Fibroblast of the aortic adventitia (primary cell): ENCODE measurements around the gene TEX261. TPM values are rescaled to one million over a fixed set of nuclear protein-coding genes. Genes with fewer than 3 reads are reported as not detected.

Experiments
- DNase-seq: peaks from one replicate; pipeline ENCODE4 v3.0.0-alpha.2; 2010; ENCODE audit warnings: low read depth
- H3K4me3 ChIP-seq: 2 replicates; pipeline ENCODE4 v1.5.1; 2011; ENCODE audit warnings: low read depth, mild to moderate bottlenecking, control low read depth, low read length, moderate library complexity
- total RNA-seq: library from RNA; depleted of rRNA; stranded (reverse); fragments of >200 nt; gene quantifications from 2 replicates; pipeline ENCODE4 v1.2.3, GENCODE V29; 2012; ENCODE audit warnings: low replicate concordance
- TF ChIP-seq, protein P1 (sequence below): IDR thresholded peaks from 2 replicates; pipeline ENCODE4 v1.5.1; 2011; ENCODE audit warnings: mild to moderate bottlenecking, low read length, control low read depth, inconsistent platforms; ENCODE audit not compliant: insufficient read depth

The TEX261 gene
- total RNA-seq, 1 donor: 44.2 TPM

DNA sequence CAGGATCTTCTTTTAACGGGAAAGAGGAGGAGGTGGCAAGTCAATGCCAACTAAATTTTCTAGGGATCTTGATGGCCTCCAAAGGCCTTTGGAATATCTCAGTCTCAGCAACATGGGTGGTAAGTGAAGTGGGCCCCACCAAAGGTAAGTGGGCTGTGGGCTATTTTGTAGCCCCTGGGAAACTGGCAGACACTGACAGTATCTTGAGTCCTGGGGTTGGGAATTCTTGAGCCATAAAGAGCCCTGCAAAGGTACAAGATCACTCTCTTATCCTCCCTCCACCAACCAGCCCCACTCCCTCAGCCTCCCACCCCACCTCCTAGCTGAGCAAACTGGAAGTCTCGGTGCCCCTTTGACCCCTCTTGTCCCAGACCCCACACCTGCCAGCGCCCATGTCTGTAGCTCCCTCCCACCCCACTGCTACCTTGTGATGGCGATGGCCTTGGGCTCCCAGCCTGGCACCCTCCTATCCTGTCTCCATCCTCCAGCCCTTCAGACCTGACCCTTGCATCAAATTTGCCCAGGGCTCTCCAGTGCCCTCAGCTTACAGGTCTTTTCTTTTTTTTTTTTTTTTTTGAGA is 50.5 kb downstream of the TEX261 start:
- TF ChIP-seq, protein P1, sequence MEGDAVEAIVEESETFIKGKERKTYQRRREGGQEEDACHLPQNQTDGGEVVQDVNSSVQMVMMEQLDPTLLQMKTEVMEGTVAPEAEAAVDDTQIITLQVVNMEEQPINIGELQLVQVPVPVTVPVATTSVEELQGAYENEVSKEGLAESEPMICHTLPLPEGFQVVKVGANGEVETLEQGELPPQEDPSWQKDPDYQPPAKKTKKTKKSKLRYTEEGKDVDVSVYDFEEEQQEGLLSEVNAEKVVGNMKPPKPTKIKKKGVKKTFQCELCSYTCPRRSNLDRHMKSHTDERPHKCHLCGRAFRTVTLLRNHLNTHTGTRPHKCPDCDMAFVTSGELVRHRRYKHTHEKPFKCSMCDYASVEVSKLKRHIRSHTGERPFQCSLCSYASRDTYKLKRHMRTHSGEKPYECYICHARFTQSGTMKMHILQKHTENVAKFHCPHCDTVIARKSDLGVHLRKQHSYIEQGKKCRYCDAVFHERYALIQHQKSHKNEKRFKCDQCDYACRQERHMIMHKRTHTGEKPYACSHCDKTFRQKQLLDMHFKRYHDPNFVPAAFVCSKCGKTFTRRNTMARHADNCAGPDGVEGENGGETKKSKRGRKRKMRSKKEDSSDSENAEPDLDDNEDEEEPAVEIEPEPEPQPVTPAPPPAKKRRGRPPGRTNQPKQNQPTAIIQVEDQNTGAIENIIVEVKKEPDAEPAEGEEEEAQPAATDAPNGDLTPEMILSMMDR: no peak
- no peak for DNase-seq
- no peak overlapping the region for H3K4me3 ChIP-seq

DNA sequence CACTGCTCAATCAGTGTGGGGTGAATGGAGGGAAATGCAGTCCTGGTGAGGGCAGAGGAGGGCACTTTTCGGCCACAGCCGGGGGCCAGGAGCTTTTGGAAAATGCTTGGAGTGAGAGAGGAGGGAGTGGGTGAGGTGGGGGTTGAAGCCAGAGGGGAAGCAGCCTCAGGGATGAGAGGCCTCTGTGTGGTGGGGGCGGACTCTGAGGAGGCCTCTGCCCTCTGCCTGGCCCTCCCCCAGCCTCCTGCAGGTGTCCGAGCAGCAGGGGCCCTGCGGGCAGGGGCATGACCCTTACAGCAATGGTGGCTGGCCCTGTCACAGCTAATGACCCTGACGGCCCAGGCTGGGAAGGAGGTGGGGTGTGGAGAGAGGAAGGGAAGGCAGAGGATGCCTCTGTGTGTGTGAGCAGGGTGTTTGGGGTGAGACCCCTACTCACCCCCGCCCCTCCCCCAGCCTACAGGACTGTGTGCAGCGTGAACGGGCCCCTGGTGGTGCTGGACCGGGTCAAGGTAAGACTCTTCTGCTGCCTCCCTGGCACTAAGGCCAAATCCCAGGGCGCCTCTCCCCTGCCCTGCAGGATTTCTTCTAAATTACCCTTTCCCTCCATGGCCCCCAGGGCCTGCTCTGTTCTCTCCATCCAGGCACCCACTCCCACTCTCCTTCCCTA is 51.3 kb downstream of the TEX261 start:
- TF ChIP-seq, protein P1: no peak
- no peak for DNase-seq
- no peak overlapping the region for H3K4me3 ChIP-seq

DNA sequence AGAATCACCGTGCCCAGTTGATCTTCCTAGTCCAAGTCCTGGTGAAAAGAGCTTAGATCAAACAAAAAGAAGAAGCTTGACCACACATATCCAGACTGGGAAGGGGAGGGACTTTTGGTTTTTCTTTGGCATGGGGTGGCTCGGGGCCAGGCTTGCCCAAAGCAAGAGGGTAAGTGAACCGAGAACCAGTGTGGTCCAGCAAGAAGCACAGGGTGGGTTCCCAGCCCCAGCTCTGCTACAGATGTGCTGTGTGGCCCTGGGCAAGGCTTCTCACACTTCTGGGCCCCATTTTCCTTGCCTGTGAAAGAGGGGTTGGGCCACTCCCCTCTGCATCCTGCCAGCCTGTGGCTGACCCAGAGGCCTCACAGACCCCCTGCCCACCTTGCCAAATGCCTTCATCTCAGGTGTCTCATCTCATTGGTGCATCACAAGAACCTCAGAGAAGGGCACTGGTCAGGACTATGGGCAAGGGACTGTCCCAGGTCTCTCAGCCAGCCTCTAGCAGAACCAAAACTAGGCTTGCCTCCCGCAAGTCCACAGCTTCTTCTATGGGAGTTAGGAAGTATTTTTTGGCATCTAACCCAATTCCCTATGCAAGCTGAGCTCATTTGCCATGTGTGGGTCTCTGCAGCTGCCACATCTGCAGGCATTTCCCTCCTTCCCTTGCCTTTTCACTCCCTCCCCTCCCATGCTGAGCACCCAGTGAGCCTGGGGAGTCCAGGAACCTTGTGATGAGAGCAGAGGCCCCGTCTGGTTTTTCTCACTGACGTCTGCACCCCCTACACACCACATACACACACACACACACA is 52.1 kb downstream of the TEX261 start:
- no peak overlapping the region for H3K4me3 ChIP-seq
- peak; percentile 21 for DNase-seq
- TF ChIP-seq, protein P1: no peak

DNA sequence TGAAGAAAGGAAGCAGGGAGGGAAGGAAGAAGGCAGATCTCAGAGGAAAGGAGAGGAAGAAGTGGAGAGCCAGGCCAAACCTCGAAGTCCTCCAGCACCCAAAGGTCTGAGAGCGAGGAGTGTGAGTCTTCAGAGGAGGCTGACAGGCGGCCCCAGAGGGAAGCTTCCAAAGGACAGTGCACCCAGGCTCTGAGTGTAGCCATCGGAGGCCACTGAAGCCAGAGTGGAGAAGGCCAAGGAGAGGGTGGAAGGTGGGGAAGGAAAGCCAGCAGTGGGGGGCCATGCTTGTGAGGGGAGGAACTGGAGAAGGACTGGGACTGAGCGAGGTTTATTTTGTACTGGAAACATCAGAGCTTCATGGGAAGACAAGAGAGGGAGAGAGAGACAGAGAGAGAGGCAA is 53.0 kb downstream of the TEX261 start:
- no peak overlapping the region for H3K4me3 ChIP-seq
- DNase-seq: no peak
- TF ChIP-seq, protein P1: no peak

DNA sequence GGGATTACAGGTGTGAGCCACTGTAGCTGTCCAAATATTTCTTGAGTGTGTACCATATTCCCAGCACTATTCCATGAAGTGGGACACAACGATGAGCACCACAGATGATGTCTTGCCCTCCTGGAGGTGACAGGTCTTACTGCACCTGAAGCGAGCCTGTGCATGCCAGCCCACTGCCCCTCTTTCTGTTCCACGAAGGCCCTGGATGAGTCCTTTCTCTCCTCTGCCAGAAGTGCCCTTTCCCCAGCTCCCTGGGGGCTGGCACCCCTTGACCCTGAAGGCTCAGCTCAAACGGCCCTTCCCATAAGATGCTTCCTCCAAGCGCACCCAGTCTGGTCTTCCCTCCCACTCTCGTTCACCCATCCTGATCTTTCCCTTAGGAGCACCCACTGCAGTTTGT is 53.5 kb downstream of the TEX261 start:
- no peak for DNase-seq
- TF ChIP-seq, protein P1: no peak
- no peak overlapping the region for H3K4me3 ChIP-seq

DNA sequence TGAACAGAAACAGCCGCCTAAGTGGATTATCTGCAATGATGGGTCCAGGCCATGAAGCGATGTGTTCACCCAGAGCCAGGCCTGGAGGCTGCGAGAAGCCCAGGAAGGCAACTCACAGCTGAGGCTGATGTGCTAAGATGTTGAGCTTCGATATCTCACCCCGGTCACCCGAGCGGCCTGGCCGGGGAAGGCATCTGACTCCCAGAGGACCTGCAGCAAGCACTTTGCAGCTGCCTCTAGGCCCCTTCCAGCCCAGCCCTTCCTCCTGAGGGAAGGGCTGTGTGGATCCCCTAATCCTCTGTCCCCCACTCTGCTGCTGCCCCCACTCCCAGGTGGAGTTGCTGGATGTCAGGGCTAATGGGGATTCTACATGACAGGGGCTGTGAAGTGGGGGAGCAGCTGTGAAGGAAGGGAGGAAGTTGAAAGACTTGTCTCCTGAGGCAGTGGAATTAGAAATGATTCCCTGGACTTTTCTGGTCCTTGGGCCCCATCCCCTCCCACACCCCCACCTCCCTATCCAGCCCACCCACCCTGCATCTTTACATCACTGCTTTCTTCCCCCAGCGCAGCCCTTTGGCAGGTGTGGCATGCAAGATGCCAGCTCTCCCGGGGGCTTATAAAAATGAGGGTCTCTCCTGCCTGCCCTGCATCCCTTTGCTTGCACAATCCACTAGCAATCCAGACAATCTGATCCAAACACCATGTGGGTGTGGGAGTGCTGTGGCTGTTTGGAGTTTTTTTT is 54.7 kb downstream of the TEX261 start:
- TF ChIP-seq, protein P1: no peak
- no peak overlapping the region for H3K4me3 ChIP-seq
- DNase-seq: no peak
